ENCODE results near the gene KLC1.

Gene KLC1

DNA sequence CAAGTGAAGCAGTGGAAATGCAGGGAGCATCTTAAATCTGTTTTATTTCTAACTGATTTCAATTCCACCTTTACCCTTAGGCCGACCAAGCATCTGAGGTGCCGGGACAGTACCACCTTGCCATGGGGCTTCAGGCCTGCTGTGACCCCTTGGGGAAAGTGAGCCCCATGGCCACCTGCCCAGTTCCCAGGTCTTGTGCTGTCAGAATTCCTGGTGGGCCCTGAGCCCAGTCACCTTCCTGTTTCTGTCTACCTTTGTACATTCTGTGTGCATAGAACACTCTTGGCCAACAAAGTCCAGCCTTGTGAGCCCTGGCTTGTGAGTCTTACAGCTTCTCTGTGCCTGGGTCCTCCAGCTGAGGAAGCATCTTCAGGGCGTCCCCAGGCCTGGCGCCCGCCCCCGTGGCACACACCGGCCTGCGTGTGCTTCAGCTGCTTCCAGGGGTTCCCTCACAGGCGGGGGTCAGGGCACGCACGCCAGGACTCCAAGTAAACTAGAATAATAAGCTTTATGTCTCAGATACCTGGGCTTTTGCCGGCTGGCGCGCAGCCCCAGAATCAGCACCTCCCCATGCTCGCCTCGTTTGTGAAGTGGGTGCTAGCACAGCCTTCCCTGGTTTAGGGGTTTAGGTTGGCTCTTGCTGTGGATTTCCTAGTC is 96.9 kb downstream of the KLC1 start:
- DNase-seq, result no peak

DNA sequence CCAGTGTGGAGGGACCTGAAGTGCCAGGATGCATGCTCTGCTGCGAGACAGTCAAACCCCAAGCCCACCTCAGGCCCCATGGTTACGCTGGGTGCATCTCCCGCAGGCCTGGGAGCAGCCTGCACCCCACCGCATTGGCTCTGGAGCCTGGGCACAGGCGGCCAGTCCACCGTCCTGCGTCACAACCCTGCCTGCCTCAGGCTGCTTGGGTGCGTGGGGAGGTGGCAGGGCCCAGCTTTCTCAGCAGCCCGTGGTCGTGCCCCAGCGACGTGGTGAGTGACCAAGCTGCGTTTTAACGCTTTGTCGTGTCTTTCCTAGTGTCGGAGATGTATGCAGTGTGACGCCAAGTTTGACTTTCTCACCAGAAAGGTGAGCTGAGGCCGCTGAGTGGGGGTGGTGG is 97.5 kb downstream of the KLC1 start:
- no peak for DNase-seq

DNA sequence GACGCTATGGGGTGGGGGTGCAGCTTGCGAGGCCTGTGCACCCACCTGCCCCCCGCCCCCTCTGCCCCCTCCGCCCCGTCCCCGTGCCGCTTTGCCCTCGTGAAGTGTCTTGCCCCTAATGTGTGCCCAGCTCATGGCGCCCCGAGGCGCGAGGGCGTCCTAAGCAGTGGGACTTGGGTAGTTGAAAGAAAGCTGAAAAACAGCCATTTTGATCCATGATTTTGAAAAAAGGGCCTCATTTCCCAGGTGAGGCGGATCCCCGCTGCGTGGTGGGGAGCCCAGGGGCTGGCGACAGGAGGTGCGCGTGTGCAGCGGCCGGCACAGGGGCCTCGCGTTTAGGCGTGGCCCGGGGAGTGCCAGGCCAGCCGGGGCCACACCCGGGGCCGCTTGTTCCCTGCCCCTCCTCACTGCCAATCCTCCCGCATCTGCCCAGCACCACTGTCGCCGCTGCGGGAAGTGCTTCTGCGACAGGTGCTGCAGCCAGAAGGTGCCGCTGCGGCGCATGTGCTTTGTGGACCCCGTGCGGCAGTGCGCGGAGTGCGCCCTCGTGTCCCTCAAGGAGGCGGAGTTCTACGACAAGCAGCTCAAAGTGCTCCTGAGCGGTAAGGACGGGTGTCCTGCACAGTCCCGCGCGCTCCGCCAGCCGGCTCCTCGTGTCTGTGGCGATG is 98.4 kb downstream of the KLC1 start:
- no peak for DNase-seq

DNA sequence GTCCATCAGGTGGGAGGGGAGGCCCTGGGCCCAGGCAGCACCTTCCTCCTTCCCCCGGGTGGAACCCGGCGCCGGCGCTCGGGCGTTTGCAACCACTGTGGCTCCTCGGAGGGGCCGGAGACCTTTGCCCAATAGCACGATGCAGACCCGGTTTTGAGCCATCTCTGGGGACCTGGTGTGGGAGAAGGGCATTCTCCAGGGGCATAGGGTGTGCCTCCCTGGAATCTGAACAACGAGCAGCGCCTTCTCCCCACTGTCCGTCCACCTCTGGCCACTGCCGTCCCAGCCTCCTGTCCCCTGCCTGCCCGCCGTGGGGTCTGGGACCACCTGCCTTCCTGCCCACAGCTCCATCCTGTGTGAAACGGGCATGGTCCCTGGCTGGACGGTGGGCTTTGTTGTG is 99.1 kb downstream of the KLC1 start:
- DNase-seq, result no peak

DNA sequence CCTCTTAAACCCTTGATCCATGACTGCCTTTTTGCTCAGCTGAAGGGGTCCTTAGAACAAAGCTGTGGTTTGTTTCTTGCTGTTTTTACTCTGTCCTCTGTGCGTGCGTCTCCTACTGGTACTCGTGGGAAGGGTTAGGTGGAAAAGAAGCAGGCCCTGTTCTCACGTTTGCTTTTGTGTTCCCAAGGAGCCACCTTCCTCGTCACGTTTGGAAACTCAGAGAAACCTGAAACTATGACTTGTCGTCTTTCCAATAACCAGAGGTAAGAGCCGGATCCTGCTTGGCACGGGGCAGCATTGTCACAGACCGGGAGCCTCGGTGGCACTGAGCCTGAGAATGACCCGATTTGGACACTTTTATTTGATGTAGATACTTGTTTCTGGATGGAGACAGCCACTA is 99.7 kb downstream of the KLC1 start:
- no peak for DNase-seq

DNA sequence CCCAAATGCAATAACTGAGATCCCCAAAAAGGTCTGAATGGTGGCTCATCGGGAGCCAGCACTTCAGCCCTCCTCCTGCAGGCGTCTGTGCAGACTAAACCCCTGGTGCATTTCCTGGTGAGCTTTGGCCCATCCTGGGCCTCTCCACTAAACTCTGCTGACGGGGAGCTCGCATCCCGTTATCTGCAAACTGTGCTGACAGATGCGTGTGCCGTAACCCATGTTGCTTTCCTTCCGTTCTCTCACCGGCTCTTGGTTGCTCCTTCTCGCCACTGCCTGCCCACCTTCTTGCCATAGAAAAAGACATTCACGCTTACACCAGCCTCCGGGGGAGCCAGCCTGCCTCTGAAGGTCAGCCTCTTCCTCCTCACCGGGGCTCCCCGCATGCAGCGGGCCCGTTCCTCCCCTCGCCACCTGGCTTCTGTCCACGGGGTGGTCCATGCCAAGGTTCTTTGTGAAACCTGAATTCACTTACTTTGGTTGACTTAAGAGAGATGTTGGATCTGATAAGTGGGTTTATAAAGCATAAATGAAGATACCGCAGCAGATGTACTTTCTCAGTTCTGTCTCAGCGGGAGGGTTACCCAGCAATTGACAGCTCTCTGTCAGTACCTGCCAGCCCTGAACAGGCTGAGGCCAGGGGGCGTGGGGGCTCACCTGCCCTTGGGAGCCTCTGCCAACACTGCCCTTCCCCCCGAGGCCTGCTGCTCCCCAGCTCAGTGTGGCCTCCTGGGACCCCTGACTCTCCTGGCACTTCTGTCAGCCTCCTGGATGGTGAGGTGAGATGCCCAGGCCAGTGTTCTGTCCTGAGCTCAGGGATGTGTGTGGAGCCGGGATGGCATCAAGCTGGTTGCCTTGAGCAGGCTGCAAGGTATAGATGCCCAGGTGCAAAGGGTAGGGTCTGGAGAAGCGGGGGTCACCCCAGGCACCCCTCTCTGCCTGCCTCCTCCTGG is 100.8 kb downstream of the KLC1 start:
- DNase-seq, result no peak

DNA sequence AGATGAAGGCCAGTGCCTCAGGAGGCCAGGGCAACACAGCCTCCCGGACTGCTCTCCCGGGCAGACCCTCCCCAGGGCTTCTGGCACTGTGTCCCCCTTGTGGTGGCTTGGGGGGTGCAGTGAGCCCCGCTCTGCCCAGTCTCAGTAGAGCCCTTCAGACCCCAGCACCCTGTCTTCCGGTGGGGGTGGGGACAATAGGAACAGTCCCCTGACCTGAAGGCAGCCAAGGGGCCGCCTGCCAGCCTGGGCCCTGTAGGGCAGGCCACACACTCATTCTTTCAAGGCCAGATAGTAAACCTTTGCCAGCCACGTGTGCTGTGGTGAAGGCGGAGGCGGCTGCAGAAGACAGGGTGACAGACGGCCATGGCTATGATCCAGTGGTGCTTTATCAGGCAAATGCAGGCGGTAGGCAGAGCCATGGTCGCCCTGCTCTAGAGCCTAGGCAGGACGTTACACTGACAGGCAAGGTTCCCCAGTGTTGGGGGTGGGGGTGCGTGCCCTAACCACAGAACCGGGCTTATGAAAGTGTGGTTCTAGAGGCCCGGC is 101.6 kb downstream of the KLC1 start:
- no peak for DNase-seq

DNA sequence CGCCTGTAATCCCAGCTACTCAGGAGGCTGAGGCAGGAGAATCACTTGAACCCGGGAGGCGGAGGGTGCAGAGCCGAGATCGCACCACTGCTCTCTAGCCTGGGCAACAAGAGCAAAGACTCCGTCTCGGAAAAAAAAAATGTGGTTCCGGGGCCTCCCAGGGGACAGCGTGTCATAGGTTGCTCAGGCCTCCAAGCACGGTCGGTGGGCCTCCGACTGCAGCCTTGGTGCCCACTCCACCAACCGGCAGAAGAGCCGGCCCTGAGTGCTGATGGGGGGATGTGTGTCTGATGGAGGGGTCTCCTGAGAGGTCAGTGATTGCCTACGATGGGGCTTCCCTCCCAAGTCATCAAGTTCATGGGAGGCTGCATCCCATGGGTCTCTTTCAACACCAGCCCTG is 102.5 kb downstream of the KLC1 start:
- no peak for DNase-seq

DNA sequence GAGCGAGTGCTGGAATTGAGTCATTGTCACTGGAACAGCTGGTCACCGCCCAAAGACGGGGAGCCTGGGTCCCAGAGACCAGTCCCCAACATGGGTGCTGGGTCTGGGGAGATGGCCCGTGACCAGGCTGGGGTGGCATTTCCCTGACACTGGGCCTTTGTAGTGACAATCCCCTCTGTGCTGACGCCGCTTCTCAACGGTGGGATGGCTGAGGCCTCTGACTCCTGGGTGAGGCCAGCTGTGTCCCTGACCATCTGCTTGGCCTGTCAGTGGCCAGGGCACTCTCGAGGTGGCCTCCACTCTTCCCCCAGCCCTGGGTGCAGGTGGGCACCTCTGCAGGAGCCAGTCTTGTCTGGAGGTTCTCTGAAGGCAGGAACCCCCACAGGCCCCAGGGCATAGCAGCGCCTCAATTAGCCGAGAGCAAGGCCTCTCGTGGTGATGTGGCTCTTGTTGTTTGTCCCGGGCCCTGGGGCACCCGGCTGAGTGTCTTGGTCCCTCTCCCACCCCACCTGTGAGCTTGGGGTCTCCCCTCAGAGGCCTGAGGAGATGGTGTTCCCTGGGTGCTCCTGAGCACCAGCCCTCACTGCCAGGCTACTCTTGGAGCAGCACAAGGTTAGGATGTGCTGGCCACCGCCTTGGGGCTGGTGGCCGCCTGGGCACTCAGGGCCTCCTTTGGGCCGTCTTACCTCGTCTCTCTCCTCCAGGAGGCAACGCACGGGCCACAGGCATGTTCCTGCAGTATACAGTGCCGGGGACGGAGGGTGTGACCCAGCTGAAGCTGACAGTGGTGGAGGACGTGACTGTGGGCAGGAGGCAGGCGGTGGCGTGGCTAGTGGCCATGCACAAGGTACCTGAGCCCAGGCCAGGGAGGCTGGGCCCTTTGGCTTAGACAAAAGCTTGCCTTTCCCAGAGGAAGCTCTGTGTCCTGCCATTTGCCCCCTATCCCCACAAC is 103.2 kb downstream of the KLC1 start:
- no peak for DNase-seq

DNA sequence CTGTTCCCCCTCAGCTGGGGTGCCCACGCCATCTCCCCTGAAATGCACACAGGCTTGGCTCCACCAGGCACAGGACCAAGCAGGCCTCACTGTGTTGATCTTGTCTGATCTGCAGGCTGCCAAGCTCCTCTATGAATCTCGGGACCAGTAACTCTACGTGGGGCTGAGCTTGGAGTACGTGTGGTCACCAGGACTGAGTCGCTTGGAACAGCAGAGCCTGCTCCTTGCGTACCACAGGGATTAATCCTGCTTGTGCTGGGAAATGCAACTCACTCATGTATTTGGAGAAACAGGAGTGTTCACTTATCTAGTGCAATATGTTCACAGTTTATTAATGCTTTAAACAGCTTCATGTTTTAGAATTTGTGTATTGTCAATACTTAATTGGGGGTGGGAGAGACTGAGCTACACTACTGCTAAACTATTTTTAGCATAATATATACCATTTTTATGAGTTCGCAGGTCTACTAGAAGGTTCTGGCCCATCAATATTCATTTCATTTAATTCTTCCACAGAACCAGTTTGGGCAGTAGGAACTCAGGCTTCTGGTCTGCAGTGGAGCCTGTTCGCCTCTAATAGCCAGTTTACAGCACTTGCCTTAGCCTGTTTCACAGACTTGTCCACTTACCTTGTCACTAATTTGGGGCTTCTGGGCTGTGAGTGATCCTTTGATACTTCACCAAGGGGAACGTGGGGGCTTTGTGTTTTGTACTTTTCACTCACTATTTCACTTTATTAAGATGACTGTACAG is 104.0 kb downstream of the KLC1 start:
- no peak for DNase-seq

DNA sequence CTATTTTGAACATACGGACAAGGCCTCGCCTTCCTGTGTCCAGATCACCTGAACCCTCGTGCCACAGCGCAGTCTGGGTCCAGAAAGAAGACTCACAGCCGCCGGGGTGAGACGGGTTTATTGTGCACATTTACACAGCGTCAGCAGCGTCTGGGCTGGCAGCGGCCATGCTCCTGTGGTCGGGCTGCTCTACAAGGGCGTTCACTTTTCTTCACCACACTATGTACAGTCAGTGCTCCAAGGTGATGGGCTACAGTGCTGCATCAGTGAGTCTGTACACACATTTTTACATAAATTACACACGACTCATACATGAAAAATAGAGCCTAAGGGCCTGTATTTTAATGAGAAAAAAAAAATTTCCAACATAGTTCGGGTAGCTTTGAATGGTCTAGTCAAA is 104.6 kb downstream of the KLC1 start:
- DNase-seq, result no peak

DNA sequence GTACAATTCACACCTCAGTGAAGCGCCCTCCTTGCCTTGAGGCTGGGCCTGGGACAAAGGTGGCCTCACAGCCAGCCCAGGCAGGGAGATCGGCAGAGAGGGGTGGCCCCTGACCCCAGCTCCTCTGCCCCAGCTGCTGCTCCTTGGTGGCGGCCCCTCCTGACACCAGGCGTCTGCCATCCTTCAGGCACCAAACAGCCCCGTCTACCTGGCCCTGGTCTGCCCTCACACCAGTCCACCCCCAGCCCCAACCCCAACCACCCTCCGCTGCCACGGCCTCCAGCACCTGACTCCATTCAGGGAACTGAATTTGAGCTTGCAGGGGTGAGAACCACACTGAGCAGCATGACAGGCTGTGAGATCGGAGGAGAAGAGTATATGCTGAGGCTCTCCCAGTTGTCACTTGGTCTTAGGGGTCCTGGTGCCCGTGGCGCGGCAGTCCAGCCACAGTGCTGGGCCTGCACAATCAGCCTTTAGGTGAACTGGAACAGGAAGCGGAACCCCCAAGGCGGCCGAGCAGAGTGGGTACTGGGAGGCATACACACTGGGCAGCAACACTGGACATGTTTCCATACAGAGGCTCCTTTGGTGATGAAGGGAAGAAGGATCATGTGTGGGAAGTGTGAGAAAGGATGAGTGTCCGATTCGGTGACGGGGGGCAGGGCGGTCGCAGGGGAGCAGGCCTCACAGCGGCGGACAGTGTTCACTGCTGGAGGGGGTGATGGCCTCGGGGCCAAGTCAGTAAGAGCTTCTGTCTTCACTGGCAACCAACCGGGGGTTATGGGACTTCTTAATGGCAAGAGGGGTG is 105.3 kb downstream of the KLC1 start:
- no peak for DNase-seq

DNA sequence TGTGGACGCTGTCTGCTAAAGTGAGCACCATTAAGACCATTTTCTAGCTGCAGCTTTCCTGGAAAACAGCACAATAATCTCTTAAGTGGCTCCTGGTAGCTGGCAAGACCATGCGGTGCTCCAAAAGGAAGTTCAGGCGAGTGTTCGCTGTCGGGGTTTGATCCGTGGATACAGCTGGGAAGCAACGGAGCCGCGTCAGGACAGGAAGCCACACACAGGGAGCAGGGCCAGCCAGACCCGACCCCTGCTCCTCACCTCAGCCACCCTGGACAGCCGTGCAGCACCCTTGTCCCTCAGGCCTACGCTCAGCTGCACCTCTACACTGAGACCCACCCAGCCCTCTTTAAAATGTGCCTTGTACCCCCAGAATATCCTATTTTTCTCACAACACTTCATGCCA is 106.0 kb downstream of the KLC1 start:
- no peak for DNase-seq

DNA sequence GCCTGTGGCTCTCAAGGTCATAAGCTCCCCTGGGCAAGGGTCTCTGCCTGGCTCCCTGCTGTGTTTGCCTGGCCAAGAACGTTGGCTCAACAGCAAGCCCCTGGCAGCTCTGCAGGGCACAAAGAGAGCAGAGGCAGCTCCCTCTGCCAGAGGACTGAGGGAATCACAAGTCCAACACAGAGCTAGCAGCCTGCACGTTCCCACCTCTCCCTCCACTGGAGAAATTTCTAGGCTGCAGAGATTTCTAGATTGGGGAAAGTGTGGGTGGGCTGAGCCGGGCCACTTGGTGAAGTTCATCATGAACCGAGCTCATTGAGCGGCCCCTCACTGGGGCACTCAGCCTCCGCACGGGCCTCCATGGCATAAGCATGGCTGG is 106.4 kb downstream of the KLC1 start:
- DNase-seq, result no peak

DNA sequence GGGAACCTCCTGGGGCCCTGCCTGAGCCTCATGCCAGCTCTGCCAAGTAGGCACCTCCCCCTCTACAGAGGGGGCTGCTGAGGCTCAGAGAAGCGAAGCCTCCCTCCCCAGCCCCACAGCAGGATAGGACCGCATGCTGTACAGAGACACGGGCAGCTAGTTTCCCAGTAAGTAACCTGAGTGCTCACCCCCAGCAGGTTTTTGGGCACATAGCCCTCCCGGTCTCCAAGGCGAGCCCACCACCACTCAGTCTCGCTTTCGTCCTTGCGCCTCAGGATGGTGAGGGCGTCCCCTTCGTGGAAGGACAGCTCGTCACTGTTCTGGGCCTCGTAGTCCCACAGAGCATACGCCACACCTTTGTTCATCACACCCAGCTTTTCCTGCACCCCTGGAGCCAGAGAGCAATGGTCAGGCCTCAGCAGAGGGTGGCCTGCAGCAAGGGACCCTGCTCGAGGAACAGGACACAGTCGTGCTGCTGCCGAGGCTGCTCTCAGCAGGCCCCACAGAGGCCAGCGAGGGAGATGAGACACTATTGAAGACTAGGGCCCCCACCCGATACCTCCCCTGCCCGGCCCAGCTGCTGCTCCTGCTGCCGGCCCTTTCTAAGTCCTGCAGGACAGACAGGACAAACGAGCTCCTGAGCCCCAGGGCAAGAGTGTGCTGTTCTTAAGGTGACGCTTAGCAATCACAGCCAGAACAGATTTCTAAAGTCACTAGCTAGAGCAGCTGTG is 107.0 kb downstream of the KLC1 start:
- DNase-seq, result no peak

DNA sequence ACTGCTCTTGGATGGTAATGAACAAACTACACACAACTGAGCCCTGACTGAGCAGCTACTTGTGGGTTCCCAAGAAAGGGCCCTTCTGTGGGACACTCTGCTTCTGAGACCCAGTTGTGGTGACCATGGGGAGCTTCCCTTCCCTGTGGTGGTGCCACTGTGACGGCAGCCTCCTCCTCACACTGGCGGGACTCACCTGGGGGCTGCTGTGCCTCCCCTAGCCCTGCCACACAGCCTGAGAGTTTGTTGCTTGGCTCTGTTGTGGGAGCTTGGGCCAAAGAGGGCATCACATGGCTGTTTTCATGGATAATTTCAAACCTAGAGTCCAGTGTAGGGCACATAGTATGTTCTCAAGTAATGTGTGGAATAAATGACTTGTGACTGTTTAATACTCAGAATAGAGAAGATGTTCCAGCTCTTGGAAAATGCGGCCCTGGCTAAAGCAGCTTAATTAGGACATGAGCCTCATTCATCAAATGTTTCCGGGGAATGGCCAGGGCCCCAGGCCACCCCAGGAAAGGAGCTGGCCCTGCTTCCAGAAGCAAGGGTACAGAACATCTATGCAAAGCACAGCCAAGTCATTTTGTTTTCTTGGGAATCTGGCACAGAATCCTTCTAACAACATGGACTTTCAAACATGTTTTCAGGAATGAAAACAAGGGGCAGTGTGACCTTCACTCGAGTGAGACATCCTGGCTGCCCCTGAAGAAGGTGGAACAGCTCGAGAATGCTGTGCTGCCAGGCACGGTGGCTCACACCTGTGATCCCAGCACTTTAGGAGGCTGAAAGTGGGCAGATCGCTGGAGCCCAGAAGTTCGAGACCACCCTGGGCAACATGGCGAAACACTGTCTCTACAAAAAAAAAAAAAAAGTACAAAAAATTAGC is 107.8 kb downstream of the KLC1 start:
- DNase-seq, result no peak

DNA sequence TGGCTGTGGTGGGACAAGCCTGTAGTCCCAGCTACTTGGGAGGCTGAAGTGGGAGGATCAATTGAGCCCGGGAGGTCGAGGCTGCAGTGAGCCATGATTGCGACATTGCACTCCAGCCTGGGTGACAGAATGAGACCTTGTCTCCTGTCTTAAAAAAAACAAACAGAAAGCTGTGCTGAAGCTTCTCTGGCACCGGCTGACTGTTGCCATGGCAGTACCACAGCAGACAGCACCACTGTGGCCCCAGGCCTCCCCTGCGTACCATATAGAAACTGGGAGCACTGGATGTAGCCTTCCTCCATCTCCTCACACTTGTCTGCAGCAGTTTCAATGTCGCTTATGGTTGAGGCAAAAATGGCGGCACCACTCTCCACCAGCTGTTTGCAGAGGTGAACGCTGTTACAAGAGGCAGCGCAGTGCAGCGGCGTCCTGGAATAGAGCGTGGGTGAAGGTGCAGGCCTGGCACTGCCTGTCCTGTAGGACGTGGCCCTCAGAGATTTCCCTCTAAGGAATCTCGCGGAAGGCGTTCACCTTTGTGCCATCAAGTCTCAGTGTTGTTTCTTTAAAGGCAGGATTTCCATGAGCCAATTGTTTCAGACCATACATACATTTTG is 108.5 kb downstream of the KLC1 start:
- DNase-seq, result no peak

DNA sequence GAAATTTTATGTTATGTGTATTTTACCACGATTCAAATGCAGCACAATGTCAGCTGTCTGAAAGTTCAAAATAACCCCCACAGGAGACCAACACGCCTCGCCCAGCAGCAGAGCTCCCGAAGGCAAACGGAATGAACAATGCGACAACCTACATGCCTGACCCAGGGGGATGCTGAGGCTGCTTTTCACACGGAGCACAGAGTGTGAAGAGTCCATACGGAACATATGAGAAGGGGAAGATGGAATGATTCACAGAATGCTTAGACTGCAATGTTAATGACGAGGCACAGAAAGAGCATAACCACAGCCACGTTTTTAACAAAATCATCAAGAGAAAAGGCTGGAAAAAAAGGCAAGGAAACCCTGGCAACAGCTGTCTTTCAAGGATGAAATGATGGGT is 109.2 kb downstream of the KLC1 start:
- DNase-seq, result no peak
